Trophoblast cell (in vitro differentiated cells and primary cell): ENCODE results near the gene ORMDL1. TPM values are rescaled to one million over a fixed set of nuclear protein-coding genes. Genes with fewer than 3 reads are reported as not detected.
A peak's percentile ranks its signal among the peaks of the same experiment; 100 is the strongest.

ENCODE experiments used
- DNase-seq, 2 donors: peaks; one replicate each; pipeline ENCODE4 v3.0.0-alpha.2; 2016
- H2AFZ ChIP-seq: 2 replicates; pipeline ENCODE4 v1.6.1; 2013; ENCODE audit warnings: low read length, moderate library complexity, mild to moderate bottlenecking; ENCODE audit not compliant: insufficient read depth, poor library complexity
- H2AK5ac ChIP-seq: 2 replicates; pipeline ENCODE4 v1.6.1; 2013; ENCODE audit warnings: mild to moderate bottlenecking, low read length
- H2BK120ac ChIP-seq: 2 replicates; pipeline ENCODE4 v1.6.1; 2013; ENCODE audit warnings: low read length, mild to moderate bottlenecking, moderate library complexity; ENCODE audit not compliant: insufficient read depth, poor library complexity
- H2BK12ac ChIP-seq: 2 replicates; pipeline ENCODE4 v1.6.1; 2013; ENCODE audit warnings: mild to moderate bottlenecking, low read length, moderate library complexity
- H2BK5ac ChIP-seq: 2 replicates; pipeline ENCODE4 v1.6.1; 2013; ENCODE audit warnings: low read length, low read depth, moderate library complexity, mild to moderate bottlenecking; ENCODE audit not compliant: poor library complexity
- H3K14ac ChIP-seq: 2 replicates; pipeline ENCODE4 v1.6.1; 2013; ENCODE audit warnings: mild to moderate bottlenecking, low read length
- H3K18ac ChIP-seq: 2 replicates; pipeline ENCODE4 v1.6.1; 2013; ENCODE audit warnings: mild to moderate bottlenecking, low read length
- H3K23ac ChIP-seq: 2 replicates; pipeline ENCODE4 v1.6.1; 2013; ENCODE audit warnings: low read length
- H3K27ac ChIP-seq: 2 replicates; pipeline ENCODE4 v1.5.1; 2013; ENCODE audit warnings: low read depth, mild to moderate bottlenecking, inconsistent platforms, low read length, moderate library complexity
- H3K27me3 ChIP-seq: 2 replicates; pipeline ENCODE4 v1.6.1; 2013; ENCODE audit warnings: inconsistent platforms, mild to moderate bottlenecking, low read length, moderate library complexity; ENCODE audit not compliant: insufficient read depth
- H3K36me3 ChIP-seq, 2 experiments: 1 replicate in 1 of 2; 2 replicates in 1 of 2; pipeline ENCODE4 v1.6.1; 2013; ENCODE audit warnings: low read length in 2 of 2, mild to moderate bottlenecking in 2 of 2, moderate library complexity in 1 of 2; ENCODE audit not compliant: insufficient read depth in 2 of 2, control insufficient read depth in 1 of 2
- H3K4ac ChIP-seq: 2 replicates; pipeline ENCODE4 v1.6.1; 2013; ENCODE audit warnings: low read depth, mild to moderate bottlenecking, low read length, moderate library complexity
- H3K4me1 ChIP-seq, 2 experiments: 1 replicate in 1 of 2; 2 replicates in 1 of 2; pipeline ENCODE4 v1.6.1; 2013; ENCODE audit warnings: low read length in 2 of 2, mild to moderate bottlenecking in 2 of 2, moderate library complexity in 1 of 2; ENCODE audit not compliant: insufficient read depth in 2 of 2, control insufficient read depth in 1 of 2
- H3K4me2 ChIP-seq: 2 replicates; pipeline ENCODE4 v1.6.1; 2013; ENCODE audit warnings: inconsistent platforms, mild to moderate bottlenecking, low read length, moderate library complexity
- H3K4me3 ChIP-seq: 2 replicates; pipeline ENCODE4 v1.5.1; 2013; ENCODE audit warnings: mild to moderate bottlenecking, low read depth, low read length, inconsistent platforms
- H3K79me1 ChIP-seq: one replicate; pipeline ENCODE4 v1.6.1; 2013; ENCODE audit warnings: low read length
- H3K79me2 ChIP-seq: 2 replicates; pipeline ENCODE4 v1.6.1; 2013; ENCODE audit warnings: low read length, mild to moderate bottlenecking; ENCODE audit not compliant: control insufficient read depth, insufficient read depth, poor library complexity
- H3K9ac ChIP-seq: 2 replicates; pipeline ENCODE4 v1.6.1; 2013; ENCODE audit warnings: mild to moderate bottlenecking, low read length
- H3K9me3 ChIP-seq: 2 replicates; pipeline ENCODE4 v1.6.1; 2013; ENCODE audit warnings: low read depth, mild to moderate bottlenecking, control low read depth, inconsistent platforms, low read length; ENCODE audit not compliant: insufficient read depth
- H4K12ac ChIP-seq: 2 replicates; pipeline ENCODE4 v1.6.1; 2013; ENCODE audit warnings: low read depth, mild to moderate bottlenecking, low read length, moderate library complexity
- H4K8ac ChIP-seq: 2 replicates; pipeline ENCODE4 v1.6.1; 2013; ENCODE audit warnings: low read depth, mild to moderate bottlenecking, low read length, moderate library complexity
- H4K91ac ChIP-seq: one replicate; pipeline ENCODE4 v1.6.1; 2013; ENCODE audit warnings: low read depth, mild to moderate bottlenecking, low read length, moderate library complexity
- WGBS: extraction: QIAGEN DNeasy Blood & Tissue Kit; methylation state at CpG from one replicate; pipeline ENCODE4 v1.1.7; 2013; ENCODE audit warnings: missing lambda C conversion rate; ENCODE audit not compliant: insufficient read length, insufficient coverage; ENCODE audit errors: extremely low coverage; 5-methylcytosine and 5-hydroxymethylcytosine counted together
- polyA plus RNA-seq: library from polyadenylated mRNA; stranded (reverse); fragments of 200-250 nt; gene quantifications from 2 replicates; pipeline ENCODE4 v1.2.3, GENCODE V29; 2013

Gene ORMDL1
- 57.5 and 59.4 TPM in 2 replicates for polyA plus RNA-seq

DNA sequence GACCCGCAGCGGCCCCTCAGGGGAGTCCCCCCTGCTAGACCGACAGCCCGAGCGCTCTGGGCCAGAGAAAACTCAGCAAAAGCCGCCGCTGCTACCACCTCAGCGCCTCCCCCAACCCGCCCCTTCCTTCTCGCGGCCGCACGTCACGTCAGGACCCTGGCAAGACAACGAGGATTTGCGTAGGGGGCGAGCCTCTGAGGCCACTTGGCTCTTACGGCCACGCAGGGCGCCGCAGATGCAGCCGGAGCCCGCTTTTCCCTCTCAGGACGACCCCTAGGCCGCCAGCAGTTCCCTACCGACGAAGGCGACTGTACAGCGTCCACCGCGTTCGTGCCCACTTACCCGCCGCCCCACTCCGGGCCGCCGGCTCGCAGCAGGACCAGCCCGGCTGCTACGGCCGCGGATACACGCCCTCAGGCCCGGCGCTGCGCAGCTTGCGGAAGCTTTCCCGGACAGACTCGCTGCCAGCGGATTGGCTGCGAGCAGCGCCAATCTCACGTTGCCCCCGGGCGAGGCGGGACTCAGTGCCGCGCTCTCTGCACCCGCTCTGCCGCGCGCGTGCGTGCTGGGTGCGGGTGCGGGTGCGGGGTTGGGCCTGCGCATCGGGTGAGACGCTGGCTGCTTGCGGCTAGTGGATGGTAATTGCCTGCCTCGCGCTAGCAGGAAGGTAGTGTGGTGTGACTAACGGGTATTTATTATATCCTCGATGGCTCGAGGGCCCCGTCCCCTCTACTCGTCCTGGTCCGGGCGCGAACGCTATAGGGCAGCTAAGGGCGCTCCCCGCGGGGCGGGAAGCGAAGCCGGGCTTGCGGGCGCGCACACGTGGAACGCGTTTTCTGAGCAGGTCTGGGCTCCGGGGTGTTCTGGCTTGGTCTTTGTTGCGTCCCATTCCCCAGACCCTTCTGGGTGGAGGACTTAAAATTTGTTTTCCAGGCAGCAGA lies at the start of gene ORMDL1, which contains the start of gene PMS1:
TSS of gene ORMDL1 (minus strand) at position 413 of the 941 bp plus-strand sequence. CDS start 1,744 bp downstream, outside the sequence.
TSS of gene PMS1 (plus strand) at position 524 of the 941 bp plus-strand sequence. CDS start 7,360 bp downstream, outside the sequence.
- DNase-seq, result peak; percentile 97 to 99
- Histone ChIP-seq H2BK12ac (no peak within 1 kb of the TSS), H3K36me3 (peaks cover 3 to 4% of the 10 kb centered on the region in 2 experiments), H3K9me3 (no peaks in the 10 kb centered on the region), H3K4ac (peak within 1 kb of the TSS; percentile 30), H3K23ac (no peak within 1 kb of the TSS), H2BK120ac (peak within 1 kb of the TSS; percentile 37), H3K79me2 (peaks cover 3% of the 10 kb centered on the region), H3K9ac (peak within 1 kb of the TSS; percentile 97), H3K14ac (peak within 1 kb of the TSS; percentile 81), H4K8ac (peak within 1 kb of the TSS; percentile 94), H2AK5ac (no peak within 1 kb of the TSS), H3K27me3 (no peaks in the 10 kb centered on the region), H3K4me1 (no peaks in the 10 kb centered on the region), H3K27ac (peak within 1 kb of the TSS; percentile 91), H3K79me1 (peaks cover 10% of the 10 kb centered on the region), H2AFZ (peak within 1 kb of the TSS; percentile 71), H3K4me3 (peak within 1 kb of the TSS; percentile 86), H4K12ac (peak within 1 kb of the TSS; percentile 82), H4K91ac (peak within 1 kb of the TSS; percentile 76), H3K4me2 (peak within 1 kb of the TSS; percentile 76), H3K18ac (peak within 1 kb of the TSS; percentile 59), H2BK5ac (peak within 1 kb of the TSS; percentile 71)
- WGBS, result no CpG with 5 or more reads among the region's 96 CpGs

DNA sequence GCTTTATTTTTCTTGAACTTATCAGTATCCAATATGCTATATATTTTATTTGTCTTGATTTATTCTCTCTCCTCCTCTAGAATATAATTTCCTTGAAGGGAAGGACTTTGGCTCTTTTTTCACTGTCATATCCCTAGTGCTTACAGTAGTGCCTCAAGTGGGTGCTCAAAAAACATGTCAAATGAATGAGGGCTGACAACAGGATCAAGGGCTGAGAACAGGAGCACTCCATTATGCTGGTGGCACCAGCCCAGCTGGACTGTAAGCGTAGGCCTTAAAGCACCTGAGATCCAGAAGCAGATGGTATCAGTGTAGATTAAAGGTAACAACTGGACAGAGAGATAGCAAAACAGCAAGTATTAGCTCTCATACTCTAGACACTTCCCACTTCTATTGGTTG lies 46.4 kb upstream of the ORMDL1 start:
- Histone ChIP-seq H3K4me3 (no peak overlapping the region), H2BK120ac (no peak overlapping the region), H3K9me3 (no peaks in the 10 kb centered on the region), H4K91ac (no peak overlapping the region), H3K4me2 (no peak overlapping the region), H4K8ac (no peak overlapping the region), H3K18ac (no peak overlapping the region), H3K27me3 (no peaks in the 10 kb centered on the region), H3K36me3 (no peaks in the 10 kb centered on the region), H3K14ac (no peak overlapping the region), H3K23ac (no peak overlapping the region), H3K79me2 (no peaks in the 10 kb centered on the region), H2AFZ (no peak overlapping the region), H2BK5ac (no peak overlapping the region), H4K12ac (no peak overlapping the region), H3K27ac (no peak overlapping the region), H3K4ac (no peak overlapping the region), H3K9ac (no peak overlapping the region), H2BK12ac (no peak overlapping the region), H3K79me1 (no peaks in the 10 kb centered on the region), H3K4me1 (no peaks in the 10 kb centered on the region), H2AK5ac (no peak overlapping the region)
- DNase-seq, result peak; percentile 1 to 45
- WGBS, result no CpG with 5 or more reads among the region's 1 CpG

GRCh38 chr2:189829102-189829833 lies 45.1 kb upstream of the ORMDL1 start:
- no peak overlapping the region for H2AK5ac ChIP-seq
- no peak overlapping the region for H2BK120ac ChIP-seq
- H3K27me3 ChIP-seq, result no peaks in the 10 kb centered on the region
- H3K4me1 ChIP-seq, result no peaks in the 10 kb centered on the region
- no CpG with 5 or more reads among the region's 4 CpGs for WGBS
- H2AFZ ChIP-seq, result no peak overlapping the region
- no peak overlapping the region for H3K18ac ChIP-seq
- no peaks in the 10 kb centered on the region for H3K36me3 ChIP-seq
- H3K14ac ChIP-seq, result no peak overlapping the region
- H3K79me1 ChIP-seq, result no peaks in the 10 kb centered on the region
- H3K4ac ChIP-seq, result no peak overlapping the region
- H3K79me2 ChIP-seq, result no peaks in the 10 kb centered on the region
- H3K27ac ChIP-seq, result no peak overlapping the region
- DNase-seq, result no peak
- H4K8ac ChIP-seq, result no peak overlapping the region
- no peak overlapping the region for H3K23ac ChIP-seq
- H3K4me3 ChIP-seq, result no peak overlapping the region
- H2BK12ac ChIP-seq, result no peak overlapping the region
- no peak overlapping the region for H2BK5ac ChIP-seq
- H4K12ac ChIP-seq, result no peak overlapping the region
- no peak overlapping the region for H3K4me2 ChIP-seq
- H3K9me3 ChIP-seq, result no peaks in the 10 kb centered on the region
- H4K91ac ChIP-seq, result no peak overlapping the region
- H3K9ac ChIP-seq, result no peak overlapping the region

DNA sequence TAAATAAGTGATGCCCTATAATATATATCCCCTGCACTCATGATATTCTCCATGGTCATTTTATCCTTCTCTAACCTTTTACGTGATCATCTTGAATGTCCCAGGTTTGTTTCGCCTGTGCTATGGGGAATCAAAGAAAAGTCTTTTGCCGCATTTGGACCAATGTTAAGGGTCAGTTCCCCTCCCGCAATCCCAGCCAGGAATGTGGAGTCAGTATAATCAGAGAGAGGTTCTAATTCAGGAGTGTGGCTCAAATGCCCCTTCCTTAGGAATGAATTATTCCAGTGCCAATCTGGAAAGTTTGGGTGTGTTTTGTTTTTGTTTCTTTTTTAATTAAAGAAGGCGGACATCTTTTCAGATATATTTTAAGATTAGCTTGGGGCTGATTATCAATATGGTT lies 41.9 kb upstream of the ORMDL1 start:
- Histone ChIP-seq H4K8ac (no peak overlapping the region), H3K36me3 (peaks cover 0 to 2% of the 10 kb centered on the region in 2 experiments), H3K27me3 (no peaks in the 10 kb centered on the region), H3K79me2 (no peaks in the 10 kb centered on the region), H3K4me1 (no peaks in the 10 kb centered on the region), H2AK5ac (no peak overlapping the region), H2BK5ac (no peak overlapping the region), H3K27ac (no peak overlapping the region), H3K14ac (no peak overlapping the region), H4K12ac (no peak overlapping the region), H2AFZ (no peak overlapping the region), H3K23ac (no peak overlapping the region), H3K79me1 (no peaks in the 10 kb centered on the region), H4K91ac (no peak overlapping the region), H2BK120ac (no peak overlapping the region), H3K4me2 (no peak overlapping the region), H2BK12ac (no peak overlapping the region), H3K18ac (no peak overlapping the region), H3K9ac (no peak overlapping the region), H3K4me3 (no peak overlapping the region), H3K4ac (no peak overlapping the region), H3K9me3 (no peaks in the 10 kb centered on the region)
- WGBS, result no CpG with 5 or more reads among the region's 5 CpGs
- no peak for DNase-seq
